GM21381 (cell line): Measurements from ENCODE around the gene LIMD2.

ENCODE experiments used
- ATAC-seq: cut with Tn5 transposase; IDR thresholded peaks from one replicate; pipeline ENCODE4 v1.9.1; 2021; ENCODE audit warnings: mild to moderate bottlenecking, moderate library complexity; ENCODE audit not compliant: unreplicated experiment

The LIMD2 gene

DNA sequence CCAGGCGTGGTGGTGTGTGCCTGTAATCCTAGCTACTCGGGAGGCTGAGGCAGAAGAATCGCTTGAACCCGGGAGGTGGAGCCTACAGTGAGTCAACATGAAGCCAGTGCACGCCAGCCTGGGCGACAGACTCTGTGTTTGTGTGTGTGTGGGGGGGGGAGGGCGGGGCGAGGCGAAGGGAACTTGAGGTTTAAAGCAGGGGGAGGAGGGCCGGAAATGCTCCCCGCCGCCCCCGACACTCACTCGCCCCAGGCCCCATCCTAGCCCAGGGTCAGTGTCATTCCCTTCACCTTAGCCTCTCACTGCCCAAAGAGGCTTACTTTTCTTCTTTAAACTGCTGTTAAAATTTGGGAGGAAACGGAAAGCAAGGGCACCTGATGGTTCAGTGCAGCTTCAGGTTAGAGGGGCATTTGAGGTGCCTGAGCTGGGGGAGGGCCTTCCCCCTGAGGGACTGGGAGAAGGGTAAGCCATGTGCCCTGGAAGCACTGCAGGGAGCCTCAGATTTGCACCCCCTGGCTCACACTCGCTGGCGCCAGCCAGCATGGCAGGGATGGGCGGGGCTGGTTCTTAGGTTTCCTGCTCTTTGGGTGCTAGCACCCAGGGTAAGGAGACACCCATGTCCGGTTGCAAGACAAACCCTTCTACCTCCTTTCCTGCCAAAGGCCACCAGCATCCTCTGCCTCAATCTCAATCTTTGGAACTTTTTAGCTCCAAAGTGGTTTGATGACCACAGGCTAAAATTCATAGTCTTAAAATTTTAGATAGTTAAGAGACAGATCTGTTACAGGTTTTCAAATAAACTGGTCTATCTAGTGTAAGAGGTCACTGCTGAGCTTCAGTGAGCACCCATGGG lies 2.2 kb upstream of the LIMD2 start:
- ATAC-seq, result no peak

DNA sequence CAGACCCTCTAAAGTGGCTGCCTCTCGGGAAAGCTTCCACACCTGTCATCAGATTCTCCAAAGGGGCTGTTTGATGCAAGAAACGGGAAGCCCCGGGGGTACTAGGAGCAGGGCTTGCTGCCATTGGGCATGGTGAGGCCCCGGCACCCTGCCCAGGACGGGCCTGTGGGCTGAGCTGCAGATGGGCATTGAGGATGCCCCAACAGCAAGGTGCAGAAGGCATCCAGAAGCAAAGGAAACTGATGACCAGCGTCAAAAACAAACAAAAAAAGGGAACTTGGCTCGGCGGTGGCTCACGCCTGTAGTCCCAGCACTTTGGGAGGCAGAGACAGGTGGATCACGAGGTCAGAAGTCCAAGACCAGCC lies 1.5 kb upstream of the LIMD2 start:
- ATAC-seq, result no peak

DNA sequence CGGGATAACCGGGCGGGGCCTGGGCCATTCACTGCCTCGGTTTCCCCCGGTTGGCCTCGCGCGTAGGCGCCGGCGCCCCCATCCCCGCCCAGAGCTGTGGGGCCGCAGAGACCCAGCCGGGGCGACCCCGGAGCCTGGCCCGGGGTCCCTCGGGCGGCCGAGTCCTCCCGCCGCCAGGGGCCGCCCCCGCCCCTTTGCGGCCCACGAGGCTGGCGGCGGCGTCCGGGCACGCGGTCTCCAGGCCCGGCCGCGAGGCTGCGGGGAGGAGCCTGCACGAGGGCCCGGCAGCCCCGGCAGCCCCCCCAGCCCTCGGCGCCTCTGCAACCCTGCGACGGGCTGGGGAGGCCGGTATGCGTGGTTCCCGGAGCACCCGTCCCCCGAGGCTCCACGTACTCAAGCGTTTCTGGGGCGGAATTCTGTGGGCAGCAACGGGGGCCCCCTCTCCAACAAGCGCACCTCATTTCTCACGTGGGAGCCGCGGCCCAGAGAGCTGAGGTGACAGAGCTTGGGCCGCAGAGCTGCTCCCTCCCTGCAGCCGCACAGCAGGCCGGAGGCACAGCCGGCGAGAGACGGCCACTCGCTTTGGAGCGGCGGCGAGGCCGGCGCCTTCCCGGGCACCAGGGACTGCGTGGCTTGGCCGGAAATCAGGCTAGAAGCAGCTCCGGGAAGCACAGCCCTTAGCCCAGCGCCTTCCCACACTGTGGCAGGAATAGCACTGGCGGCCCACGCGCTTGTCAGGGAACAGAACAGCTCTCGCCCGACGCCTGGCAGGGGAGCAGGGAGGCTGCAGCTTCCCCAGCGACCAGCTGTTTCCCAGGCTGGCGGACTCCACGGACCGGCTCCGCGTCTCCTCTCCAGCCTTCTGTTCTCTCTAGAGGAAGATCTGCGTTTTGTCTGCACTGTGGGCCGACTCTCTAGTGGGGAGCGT lies 867 bp upstream of the LIMD2 start:
- no peak for ATAC-seq

GRCh38 chr17:63698886-63699637 lies 863 bp downstream of the LIMD2 start:
- ATAC-seq, result peak; percentile 28

- no peak for ATAC-seq
Observed at GRCh38 chr17:63698381-63698885, 1.5 kb downstream of the LIMD2 start.

GRCh38 chr17:63697341-63698286 lies 2.3 kb downstream of the LIMD2 start:
- peak; percentile 26 for ATAC-seq

GRCh38 chr17:63696381-63696961 lies 3.5 kb downstream of the LIMD2 start:
- no peak for ATAC-seq

- ATAC-seq, result no peak
Observed at GRCh38 chr17:63695889-63696288, 4.0 kb downstream of the LIMD2 start.

DNA sequence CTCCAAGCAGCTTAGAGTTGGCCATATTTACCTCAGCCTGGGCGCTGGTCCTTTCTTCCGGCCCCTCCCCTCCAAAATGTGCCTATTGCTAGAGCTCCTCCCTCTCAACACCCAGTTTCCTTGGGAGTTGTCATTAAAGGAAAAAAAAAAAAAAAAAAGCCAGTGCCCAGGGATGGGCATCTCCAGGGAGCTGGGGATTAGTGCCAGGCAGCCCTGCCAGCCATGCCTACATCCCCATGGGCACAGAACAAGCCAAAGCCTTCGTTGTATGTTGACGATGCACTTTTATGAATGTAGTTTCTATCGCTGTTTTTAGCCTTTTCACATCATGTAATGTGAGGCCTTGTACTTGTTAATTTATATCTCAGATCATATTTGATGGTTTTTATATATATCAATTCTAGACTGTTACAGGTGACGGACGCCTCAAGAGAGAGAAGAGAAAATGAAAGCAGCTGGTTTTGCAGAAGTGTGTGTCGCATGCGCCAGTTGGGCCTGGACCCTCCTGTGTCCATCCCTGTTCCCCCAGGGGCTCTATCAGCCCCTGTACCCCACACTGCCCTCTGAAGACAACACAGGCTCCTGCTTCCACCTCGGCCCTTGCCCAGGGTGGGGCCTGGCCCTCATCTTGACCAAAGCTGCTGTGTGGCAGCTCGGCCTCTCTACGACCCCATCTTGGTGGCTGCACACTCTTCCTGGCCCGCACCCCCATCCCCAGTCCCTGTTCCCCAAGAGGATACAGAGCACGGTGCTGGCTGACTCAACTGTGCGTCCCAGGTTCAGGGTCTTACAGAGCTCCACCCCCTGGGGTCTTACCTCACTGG lies 4.8 kb downstream of the LIMD2 start:
- no peak for ATAC-seq

GRCh38 chr17:63694229-63694949 lies 5.5 kb downstream of the LIMD2 start:
- no peak for ATAC-seq

DNA sequence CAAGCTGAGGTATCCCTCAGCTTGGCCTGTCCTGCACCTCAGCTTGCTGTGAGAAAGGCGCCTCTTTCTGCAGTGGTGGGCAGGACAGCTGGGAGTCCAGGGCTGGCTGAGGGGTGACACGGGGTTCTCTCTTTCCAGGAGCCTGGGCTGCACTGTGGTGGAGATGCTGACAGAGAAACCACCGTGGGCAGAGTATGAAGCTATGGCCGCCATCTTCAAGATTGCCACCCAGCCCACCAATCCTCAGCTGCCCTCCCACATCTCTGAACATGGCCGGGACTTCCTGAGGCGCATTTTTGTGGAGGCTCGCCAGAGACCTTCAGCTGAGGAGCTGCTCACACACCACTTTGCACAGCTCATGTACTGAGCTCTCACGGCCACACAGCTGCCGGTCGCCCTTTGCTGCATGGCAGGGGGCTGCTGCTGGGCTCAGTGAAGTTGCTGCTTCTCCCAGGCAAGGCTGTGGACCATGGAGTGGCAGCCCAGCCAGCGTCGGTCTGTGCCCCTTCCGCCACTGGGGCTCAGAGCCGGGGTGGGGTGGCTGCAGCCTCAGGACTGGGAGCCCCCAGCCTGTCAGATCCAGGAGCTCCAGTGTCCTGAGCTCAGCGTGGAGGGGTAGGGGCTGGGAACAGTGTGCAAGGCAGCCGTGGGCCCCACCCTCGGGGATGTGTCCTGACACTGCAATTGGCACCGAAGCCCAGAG lies 6.4 kb downstream of the LIMD2 start:
- no peak for ATAC-seq

- ATAC-seq, result no peak
Observed at GRCh38 chr17:63692195-63692816, 7.6 kb downstream of the LIMD2 start.

DNA sequence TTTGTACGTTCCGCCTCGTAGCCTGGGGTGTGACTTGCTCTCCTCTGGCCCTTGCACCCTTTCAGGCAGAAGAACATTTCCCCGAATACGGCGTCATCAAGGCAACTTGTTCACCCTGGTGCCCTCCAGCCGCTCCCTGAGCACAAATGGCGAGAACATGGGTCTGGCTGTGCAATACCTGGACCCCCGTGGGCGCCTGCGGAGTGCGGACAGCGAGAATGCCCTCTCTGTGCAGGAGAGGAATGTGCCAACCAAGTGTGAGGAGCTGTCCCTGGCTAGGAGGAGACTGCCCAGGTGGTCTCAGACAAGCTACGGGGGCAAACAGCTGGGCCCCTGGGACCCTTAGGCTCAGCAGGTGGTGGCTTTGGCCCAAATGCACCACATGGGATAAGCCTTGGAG lies 10.4 kb downstream of the LIMD2 start:
- ATAC-seq, result no peak

- ATAC-seq, result no peak
Observed at GRCh38 chr17:63688396-63689020, 11.4 kb downstream of the LIMD2 start.

- no peak for ATAC-seq
Observed at GRCh38 chr17:63686138-63686685, 13.7 kb downstream of the LIMD2 start.

DNA sequence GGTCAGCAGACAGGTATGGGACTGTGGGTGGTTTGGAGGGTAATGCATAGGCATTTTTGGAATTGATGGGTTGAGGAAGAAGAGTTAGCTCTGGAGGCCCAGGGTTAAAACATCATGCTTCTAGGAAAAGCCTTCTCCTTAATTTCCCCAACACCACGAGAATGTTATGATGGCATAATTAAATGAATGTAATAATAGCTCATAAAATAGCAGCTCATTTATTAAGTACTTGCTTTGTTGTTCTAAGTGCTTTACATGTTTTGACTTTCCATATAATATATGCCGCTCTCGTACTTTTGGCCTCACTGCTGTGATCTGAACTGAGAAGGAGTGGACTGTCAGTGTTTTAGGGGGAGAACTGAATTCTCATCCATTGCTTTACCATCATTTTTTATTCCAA lies 14.3 kb downstream of the LIMD2 start:
- ATAC-seq, result no peak
